HG02588 (cell line): Measurements from ENCODE around the gene BRINP2.
"Not testable (repeated sequence)": the region's sequence is repeated elsewhere in the genome, so short reads cannot be mapped to it uniquely, and the experiment has no call there.

Experiments used
- ATAC-seq: cut with Tn5 transposase; IDR thresholded peaks from one replicate; pipeline ENCODE4 v1.9.1; 2021; ENCODE audit warnings: mild to moderate bottlenecking, moderate library complexity; ENCODE audit not compliant: unreplicated experiment

Gene BRINP2

DNA sequence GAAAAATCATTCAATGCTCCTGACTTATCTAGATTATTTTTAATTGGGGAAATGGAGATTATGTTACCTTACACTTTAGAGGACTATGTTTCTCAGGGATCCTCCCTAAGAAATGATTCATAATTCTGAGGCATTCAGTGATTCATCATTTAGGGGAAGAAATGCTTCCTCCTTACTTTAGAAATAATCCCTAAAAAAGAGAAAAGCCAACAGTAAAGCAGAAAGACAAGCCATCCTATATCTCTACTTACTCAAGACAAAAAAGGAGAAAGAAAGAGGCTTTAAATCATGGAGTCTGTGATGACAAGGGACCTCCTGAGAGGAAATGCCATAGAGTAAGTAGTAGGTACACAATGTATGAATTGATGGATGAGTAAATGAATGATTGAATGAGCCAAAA, 137.0 kb downstream of the BRINP2 start:
- ATAC-seq, result no peak

DNA sequence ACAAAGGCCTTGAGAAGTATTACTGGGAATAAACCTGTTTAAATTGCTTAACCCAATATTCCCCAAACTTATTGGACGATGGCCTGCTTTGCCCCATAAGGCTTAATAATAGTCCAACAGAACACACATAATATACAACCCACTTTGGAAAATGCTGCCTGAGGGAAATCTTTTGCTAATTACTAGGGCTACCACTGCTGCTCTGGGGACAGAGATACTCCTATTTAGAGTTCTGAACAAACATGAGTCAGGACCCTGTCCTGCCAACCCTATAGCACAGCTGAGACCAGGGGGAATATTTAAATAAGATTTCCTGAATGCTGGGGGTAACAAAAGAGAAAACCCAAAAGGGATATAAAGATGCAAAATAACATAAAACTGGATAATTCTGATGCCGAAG, 139.1 kb downstream of the BRINP2 start:
- no peak for ATAC-seq

DNA sequence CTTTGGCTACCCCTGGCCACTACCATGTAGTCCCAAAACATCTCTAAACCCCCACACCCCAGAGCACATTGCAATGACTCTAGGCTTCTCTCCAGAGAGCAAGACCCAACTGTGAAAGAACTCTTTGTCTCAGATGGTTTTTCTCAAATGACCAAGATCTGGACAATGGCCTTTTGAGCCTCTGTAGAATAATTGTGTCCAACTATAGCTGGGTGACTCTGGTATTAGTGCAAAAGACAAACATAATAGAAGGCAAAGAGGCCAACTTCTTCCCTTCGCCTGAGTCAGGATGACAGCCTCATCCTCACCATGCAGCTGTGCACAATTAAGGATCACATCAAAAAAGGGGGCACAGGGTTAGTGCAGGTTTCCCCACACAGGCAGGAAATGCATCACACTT, 139.6 kb downstream of the BRINP2 start:
- ATAC-seq, result no peak

- ATAC-seq, result no peak
Measured at GRCh38 chr1:177311111-177311510, 140.4 kb downstream of the BRINP2 start.

DNA sequence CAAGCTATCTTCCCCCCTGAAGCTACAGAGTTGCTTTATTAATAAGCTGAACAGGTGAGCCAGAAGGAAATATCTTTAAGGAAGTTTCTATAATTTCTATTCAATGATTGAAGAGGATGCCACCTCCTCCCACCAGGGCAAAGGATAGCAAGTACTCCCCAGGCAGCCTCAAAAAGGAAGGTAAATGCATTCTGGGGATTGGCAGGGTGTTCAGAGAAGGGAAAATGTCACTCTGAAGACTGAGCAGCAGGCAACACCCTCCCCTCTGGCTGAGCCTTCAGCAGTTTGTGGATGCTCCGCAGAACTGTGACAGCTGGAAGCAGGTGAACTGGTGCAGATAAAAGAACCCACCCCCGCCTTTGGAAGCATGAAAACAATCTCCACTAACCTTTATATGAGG, 140.8 kb downstream of the BRINP2 start:
- no peak for ATAC-seq

DNA sequence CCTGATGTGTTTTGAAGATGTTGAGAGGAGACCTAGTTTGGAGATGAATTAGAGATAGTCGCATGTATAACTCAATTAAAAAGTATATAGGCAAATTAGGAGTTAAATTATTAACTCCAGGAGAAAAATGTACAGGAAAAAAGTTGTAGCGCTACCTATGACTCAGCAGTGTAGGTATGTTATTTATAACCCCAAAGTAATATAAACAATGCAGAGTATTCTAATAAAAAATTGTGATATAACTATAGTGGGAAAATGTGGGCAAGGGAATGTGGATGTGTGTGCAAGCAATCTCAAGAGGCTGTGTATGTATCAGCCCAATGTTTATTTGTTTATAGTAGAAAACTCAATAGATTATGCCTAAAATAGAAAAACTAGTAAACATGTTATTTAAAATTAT, 144.5 kb downstream of the BRINP2 start:
- no peak for ATAC-seq

- no peak for ATAC-seq
Measured at GRCh38 chr1:177315761-177316160, 145.0 kb downstream of the BRINP2 start.

DNA sequence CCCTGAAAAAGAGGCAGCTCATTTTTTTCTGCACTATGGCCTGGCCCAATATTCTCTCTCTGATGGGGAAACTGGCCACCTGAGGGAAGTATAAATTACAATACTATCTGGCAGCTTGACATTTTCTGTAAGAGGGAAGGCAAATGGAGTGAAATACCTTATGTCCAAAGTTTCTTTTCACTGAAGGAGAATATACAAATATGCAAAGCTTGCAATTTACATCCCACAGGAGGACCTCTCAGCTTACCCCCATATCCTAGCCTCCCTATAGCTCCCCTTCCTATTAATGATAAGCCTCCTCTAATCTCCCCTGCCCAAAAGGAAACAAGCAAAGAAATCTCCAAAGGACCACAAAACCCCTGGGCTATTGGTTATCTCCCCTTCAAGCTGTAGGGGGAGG, 150.7 kb downstream of the BRINP2 start:
- not testable (repeated sequence) for ATAC-seq

- no peak for ATAC-seq
Measured at GRCh38 chr1:177328251-177328650, 157.5 kb downstream of the BRINP2 start.

GRCh38 chr1:177329871-177330270, 159.1 kb downstream of the BRINP2 start:
- no peak for ATAC-seq
